HCT116 (cell line): ENCODE results near the gene COPS9.

ENCODE experiments used
- CEBPB ChIP-seq: IDR thresholded peaks from 2 replicates; pipeline ENCODE4 v1.6.1; 2012; ENCODE audit warnings: low read depth
- CTCF ChIP-seq, 3 experiments: fragments of 200-600 bp in 1 of 3; sonication (generic) in 1 of 3; IDR thresholded peaks in 2 of 3; conservative IDR thresholded peaks in 1 of 3; 2 replicates each; pipeline ENCODE4 v1.5.1; 2012 to 2017; ENCODE audit warnings: low read depth in 2 of 3, low read length in 2 of 3, antibody characterized with exemption in 1 of 3, borderline replicate concordance in 1 of 3, control low read depth in 1 of 3, mild to moderate bottlenecking in 1 of 3, mixed read lengths in 1 of 3, mixed run types in 1 of 3, moderate library complexity in 1 of 3; ENCODE audit not compliant: insufficient read depth in 1 of 3
- EZH2 ChIP-seq: fragments of 200-600 bp; sonication (generic); IDR thresholded peaks from 2 replicates; pipeline ENCODE4 v1.6.1; 2017; ENCODE audit warnings: antibody characterized with exemption, mixed run types
- EZH2phosphoT487 ChIP-seq: fragments of 200-600 bp; IDR thresholded peaks from 2 replicates; pipeline ENCODE4 v1.6.1; 2018; ENCODE audit warnings: antibody characterized with exemption, borderline replicate concordance
- POLR2A ChIP-seq: IDR thresholded peaks from 2 replicates; pipeline ENCODE4 v1.7.0; 2011; ENCODE audit warnings: borderline replicate concordance; ENCODE audit not compliant: insufficient read depth, insufficient read length; ENCODE audit errors: extremely low read depth
- POLR2AphosphoS5 ChIP-seq: IDR thresholded peaks from 2 replicates; pipeline ENCODE4 v1.6.1; 2011; ENCODE audit warnings: mild to moderate bottlenecking, low read depth, low read length, moderate library complexity
- ZBTB33 ChIP-seq: IDR thresholded peaks from 2 replicates; pipeline ENCODE4 v1.6.1; 2011; ENCODE audit warnings: mild to moderate bottlenecking, low read length, moderate library complexity; ENCODE audit not compliant: insufficient replicate concordance; ENCODE audit errors: extremely low read depth
- TF ChIP-seq, protein P1 (sequence below): IDR thresholded peaks from 2 replicates; pipeline ENCODE4 v1.6.1; 2012; ENCODE audit warnings: low read depth

DNA sequence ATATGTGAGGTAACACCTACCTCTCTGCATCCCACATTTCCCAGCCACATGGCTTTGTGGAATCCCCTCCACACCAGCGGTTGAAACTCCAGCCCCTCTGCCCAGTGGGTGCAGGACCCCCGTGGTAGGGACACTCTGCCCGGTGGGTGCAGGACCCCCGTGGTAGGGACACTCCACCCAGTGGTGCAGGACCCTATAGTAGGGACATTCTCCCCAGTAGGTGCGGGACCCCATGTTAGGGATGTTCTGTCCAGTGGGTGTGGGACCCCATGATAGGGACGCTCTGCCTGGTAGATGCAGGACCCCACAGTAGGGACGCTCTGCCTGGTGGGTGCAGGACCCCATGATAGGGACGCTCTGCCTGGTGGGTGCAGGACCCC lies 11.5 kb downstream of the COPS9 start:
- no peak for TF ChIP-seq CTCF (IDR thresholded peaks at IDR 0.05 in 2 of 3, conservative IDR thresholded peaks at IDR 0.05 in 1 of 3; ENCODE audit: borderline replicate concordance in 1 of 3, insufficient read depth in 1 of 3, low read depth in 2 of 3, low read length in 2 of 3)
- no peak for TF ChIP-seq EZH2
- TF ChIP-seq ZBTB33, result no peak
- TF ChIP-seq POLR2AphosphoS5, result no peak
- TF ChIP-seq POLR2A, result no peak
- TF ChIP-seq, protein P1, sequence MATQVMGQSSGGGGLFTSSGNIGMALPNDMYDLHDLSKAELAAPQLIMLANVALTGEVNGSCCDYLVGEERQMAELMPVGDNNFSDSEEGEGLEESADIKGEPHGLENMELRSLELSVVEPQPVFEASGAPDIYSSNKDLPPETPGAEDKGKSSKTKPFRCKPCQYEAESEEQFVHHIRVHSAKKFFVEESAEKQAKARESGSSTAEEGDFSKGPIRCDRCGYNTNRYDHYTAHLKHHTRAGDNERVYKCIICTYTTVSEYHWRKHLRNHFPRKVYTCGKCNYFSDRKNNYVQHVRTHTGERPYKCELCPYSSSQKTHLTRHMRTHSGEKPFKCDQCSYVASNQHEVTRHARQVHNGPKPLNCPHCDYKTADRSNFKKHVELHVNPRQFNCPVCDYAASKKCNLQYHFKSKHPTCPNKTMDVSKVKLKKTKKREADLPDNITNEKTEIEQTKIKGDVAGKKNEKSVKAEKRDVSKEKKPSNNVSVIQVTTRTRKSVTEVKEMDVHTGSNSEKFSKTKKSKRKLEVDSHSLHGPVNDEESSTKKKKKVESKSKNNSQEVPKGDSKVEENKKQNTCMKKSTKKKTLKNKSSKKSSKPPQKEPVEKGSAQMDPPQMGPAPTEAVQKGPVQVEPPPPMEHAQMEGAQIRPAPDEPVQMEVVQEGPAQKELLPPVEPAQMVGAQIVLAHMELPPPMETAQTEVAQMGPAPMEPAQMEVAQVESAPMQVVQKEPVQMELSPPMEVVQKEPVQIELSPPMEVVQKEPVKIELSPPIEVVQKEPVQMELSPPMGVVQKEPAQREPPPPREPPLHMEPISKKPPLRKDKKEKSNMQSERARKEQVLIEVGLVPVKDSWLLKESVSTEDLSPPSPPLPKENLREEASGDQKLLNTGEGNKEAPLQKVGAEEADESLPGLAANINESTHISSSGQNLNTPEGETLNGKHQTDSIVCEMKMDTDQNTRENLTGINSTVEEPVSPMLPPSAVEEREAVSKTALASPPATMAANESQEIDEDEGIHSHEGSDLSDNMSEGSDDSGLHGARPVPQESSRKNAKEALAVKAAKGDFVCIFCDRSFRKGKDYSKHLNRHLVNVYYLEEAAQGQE, result no peak
- TF ChIP-seq CEBPB, result no peak
- TF ChIP-seq EZH2phosphoT487, result no peak
